ENCODE measurements around the gene TBCB. TPM values are rescaled to one million over a fixed set of nuclear protein-coding genes. Genes with fewer than 3 reads are reported as not detected.
A peak's percentile ranks its signal among the peaks of the same experiment; 100 is the strongest.

The TBCB gene
- total RNA-seq, 2 donors from 2014 or later = 107 to 110 TPM

GRCh38 chr19:36152352-36153091 lies 37.3 kb downstream of the TBCB start, which contains the start of gene COX7A1:
Gene COX7A1, minus strand, starts transcription at chr19:36152447. Its CDS starts 40 bp downstream, at chr19:36152407.
- H3K27me3 ChIP-seq = no peaks in the 10 kb centered on the region
- no peaks in the 10 kb centered on the region for H3K9me3 ChIP-seq
- no peak for TF ChIP-seq CTCF (IDR thresholded peaks at IDR 0.05)
- DNase-seq (ENCODE audit: low spot score) = peak; percentile 80
- H3K4me1 ChIP-seq = peaks cover 0 to 22% of the 10 kb centered on the region in 2 donors
- peak within 1 kb of the TSS; percentile 69 to 87 for H3K4me3 ChIP-seq
- peaks cover 31% of the 10 kb centered on the region for H3K36me3 ChIP-seq
- H3K27ac ChIP-seq = peak within 1 kb of the TSS; percentile 98 to 100

GRCh38 chr19:36153126-36153525 lies 37.9 kb downstream of the TBCB start:
- H3K27ac ChIP-seq = peak overlapping the region; percentile 98 to 100
- H3K9me3 ChIP-seq = no peaks in the 10 kb centered on the region
- no peaks in the 10 kb centered on the region for H3K27me3 ChIP-seq
- H3K4me1 ChIP-seq = peaks cover 0 to 22% of the 10 kb centered on the region in 2 donors
- no peak for TF ChIP-seq CTCF (IDR thresholded peaks at IDR 0.05)
- peaks cover 25% of the 10 kb centered on the region for H3K36me3 ChIP-seq
- no peak for DNase-seq (ENCODE audit: low spot score)
- H3K4me3 ChIP-seq = peak overlapping the region in 1 of 2 donors; percentile 69

- peak overlapping the region; percentile 26 to 45 for H3K27ac ChIP-seq
- no peaks in the 10 kb centered on the region for H3K27me3 ChIP-seq
- no peak overlapping the region for H3K4me3 ChIP-seq
- no peaks in the 10 kb centered on the region for H3K9me3 ChIP-seq
- no peak for DNase-seq (ENCODE audit: low spot score)
- no peak for TF ChIP-seq CTCF (IDR thresholded peaks at IDR 0.05)
- no peaks in the 10 kb centered on the region for H3K36me3 ChIP-seq
- H3K4me1 ChIP-seq = no peaks in the 10 kb centered on the region
Observed at GRCh38 chr19:36160821-36161596, 45.7 kb downstream of the TBCB start.

- H3K27ac ChIP-seq = no peak overlapping the region
- DNase-seq (ENCODE audit: low spot score) = no peak
- H3K4me1 ChIP-seq = peaks cover 0 to 3% of the 10 kb centered on the region in 2 donors
- no peaks in the 10 kb centered on the region for H3K9me3 ChIP-seq
- H3K27me3 ChIP-seq = no peaks in the 10 kb centered on the region
- no peak for TF ChIP-seq CTCF (IDR thresholded peaks at IDR 0.05)
- H3K4me3 ChIP-seq = no peak overlapping the region
- peaks cover 5% of the 10 kb centered on the region for H3K36me3 ChIP-seq
Observed at GRCh38 chr19:36163813-36164212, 48.5 kb downstream of the TBCB start.

- Histone ChIP-seq H3K4me1 (peaks cover 0 to 19% of the 10 kb centered on the region in 2 donors), H3K27ac (peak overlapping the region; percentile 13 to 60), H3K9me3 (no peaks in the 10 kb centered on the region), H3K36me3 (peaks cover 5% of the 10 kb centered on the region), H3K4me3 (no peak overlapping the region), H3K27me3 (no peaks in the 10 kb centered on the region)
- no peak for DNase-seq (ENCODE audit: low spot score)
- TF ChIP-seq CTCF (IDR thresholded peaks at IDR 0.05) = no peak
Observed at GRCh38 chr19:36169084-36169760, 54.0 kb downstream of the TBCB start.
